ENCODE data around the gene ISG20.

The ISG20 gene

DNA sequence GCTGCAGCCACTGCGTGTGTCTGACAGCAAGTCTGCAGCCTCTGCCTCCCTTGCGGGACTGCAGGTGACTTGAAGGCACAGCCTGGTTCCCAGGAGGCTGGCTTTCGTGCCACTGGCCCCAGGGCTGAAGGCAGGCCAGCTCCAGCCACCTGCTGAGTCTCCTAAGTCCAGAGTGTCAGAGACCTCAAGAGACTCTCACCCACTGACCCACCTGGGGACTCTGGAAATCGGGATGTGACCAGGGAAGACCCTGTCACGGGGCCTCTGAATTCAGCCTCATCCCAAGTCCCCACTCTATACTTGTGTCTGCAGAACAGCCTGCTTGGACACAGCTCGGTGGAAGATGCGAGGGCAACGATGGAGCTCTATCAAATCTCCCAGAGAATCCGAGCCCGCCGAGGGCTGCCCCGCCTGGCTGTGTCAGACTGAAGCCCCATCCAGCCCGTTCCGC lies 16.3 kb downstream of the ISG20 start:
- H3K4me3 ChIP-seq (ENCODE audit: low read depth, low read length) = no peak overlapping the region
- TF ChIP-seq, protein P1, sequence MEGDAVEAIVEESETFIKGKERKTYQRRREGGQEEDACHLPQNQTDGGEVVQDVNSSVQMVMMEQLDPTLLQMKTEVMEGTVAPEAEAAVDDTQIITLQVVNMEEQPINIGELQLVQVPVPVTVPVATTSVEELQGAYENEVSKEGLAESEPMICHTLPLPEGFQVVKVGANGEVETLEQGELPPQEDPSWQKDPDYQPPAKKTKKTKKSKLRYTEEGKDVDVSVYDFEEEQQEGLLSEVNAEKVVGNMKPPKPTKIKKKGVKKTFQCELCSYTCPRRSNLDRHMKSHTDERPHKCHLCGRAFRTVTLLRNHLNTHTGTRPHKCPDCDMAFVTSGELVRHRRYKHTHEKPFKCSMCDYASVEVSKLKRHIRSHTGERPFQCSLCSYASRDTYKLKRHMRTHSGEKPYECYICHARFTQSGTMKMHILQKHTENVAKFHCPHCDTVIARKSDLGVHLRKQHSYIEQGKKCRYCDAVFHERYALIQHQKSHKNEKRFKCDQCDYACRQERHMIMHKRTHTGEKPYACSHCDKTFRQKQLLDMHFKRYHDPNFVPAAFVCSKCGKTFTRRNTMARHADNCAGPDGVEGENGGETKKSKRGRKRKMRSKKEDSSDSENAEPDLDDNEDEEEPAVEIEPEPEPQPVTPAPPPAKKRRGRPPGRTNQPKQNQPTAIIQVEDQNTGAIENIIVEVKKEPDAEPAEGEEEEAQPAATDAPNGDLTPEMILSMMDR (IDR thresholded peaks at IDR 0.05; ENCODE audit: low read depth, low read length) = no peak

DNA sequence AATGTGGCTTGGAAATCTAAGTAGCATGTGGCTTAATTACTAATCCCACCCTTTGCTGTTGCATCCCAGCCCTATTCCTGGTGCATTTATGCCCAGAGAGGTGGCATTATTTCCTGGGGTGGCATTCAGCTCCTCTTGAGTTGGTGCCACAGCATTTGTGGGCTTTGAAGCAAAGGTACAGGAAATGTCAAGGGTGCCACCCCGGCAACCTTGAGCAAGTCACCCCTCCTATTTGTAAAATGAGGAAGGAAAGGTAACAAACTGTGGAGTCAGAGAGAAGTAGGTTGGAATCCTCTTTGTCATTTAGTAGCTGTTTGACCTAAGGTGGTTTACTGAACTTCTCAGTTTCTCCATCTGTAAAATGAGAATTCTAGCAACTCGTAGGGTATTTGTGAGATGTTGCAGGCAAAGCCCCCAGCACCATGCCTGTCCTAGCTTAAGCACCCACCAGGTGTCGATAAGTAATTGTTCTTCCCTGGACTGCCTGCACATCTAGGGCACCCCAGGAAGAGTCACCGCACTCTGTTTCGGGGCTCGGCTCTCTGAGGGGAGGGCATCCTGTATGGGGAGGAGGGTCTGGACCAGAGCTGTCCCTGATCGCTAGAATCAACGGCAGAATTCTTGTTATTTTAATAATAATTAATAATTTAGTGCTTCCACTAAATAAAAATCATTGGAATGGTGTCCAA lies 17.1 kb downstream of the ISG20 start:
- TF ChIP-seq, protein P1 (IDR thresholded peaks at IDR 0.05; ENCODE audit: low read depth, low read length) = no peak
- no peak overlapping the region for H3K4me3 ChIP-seq (ENCODE audit: low read depth, low read length)

DNA sequence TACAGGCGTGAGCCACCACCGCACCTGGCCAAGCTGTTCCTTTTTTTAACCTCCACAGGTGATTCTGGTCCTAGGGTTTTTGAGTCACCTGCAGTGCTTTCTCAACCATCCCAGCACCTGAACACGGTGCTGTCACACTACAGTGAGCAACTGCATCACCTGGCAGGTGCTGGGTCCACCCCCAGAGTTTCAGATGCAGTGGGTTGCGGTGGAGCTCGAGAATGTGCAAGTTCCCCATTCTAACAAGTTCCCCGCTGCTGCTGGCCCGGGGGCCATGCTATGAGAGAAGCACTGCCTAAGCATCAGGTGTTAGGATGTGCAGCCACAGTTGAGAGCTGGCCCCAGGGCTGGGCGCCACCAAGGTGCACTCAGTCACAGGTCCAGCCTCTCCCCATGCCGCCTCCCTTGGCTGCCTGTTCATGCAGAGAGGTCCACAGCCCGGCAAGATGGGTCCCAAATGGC lies 18.0 kb downstream of the ISG20 start:
- H3K4me3 ChIP-seq (ENCODE audit: low read depth, low read length) = no peak overlapping the region
- TF ChIP-seq, protein P1 (IDR thresholded peaks at IDR 0.05; ENCODE audit: low read depth, low read length) = no peak

DNA sequence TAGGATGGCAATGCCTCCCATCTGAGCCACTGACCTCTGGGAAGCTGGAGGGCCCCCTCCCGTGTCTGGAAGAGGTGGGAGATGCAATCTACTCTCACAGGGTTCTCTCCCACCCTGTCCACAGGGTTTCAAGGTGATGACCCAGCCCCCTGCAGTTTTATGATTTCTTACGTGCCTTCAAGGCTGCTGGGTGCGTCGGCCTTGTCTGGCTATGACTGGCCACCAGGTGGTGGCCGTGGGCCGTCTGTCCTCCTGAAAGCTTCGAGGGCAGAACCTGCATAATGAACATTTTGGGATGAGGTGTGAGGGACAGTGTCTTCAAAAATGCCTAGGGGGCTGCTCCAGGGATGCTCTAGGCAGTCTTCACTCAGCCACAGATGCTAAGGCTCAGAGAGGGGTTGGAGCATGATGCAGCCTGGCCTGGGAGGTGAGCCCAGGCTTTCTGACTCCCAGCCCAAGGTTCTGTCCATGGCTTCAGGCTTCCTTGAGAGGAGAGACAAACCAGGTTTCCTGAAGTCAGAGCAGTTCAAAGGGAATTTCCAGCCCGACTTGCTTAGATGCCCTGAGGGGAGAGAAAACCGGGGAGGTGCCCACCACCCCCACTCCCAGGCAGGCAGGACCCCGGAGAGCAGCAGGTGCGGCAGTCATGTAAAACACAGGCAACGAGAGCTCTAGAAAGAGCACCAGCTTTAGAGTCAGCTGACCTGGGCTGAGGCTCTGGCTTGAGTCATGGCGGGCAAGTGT lies 18.7 kb downstream of the ISG20 start:
- TF ChIP-seq, protein P1 (IDR thresholded peaks at IDR 0.05; ENCODE audit: low read depth, low read length) = peak; percentile 85
- no peak overlapping the region for H3K4me3 ChIP-seq (ENCODE audit: low read depth, low read length)

DNA sequence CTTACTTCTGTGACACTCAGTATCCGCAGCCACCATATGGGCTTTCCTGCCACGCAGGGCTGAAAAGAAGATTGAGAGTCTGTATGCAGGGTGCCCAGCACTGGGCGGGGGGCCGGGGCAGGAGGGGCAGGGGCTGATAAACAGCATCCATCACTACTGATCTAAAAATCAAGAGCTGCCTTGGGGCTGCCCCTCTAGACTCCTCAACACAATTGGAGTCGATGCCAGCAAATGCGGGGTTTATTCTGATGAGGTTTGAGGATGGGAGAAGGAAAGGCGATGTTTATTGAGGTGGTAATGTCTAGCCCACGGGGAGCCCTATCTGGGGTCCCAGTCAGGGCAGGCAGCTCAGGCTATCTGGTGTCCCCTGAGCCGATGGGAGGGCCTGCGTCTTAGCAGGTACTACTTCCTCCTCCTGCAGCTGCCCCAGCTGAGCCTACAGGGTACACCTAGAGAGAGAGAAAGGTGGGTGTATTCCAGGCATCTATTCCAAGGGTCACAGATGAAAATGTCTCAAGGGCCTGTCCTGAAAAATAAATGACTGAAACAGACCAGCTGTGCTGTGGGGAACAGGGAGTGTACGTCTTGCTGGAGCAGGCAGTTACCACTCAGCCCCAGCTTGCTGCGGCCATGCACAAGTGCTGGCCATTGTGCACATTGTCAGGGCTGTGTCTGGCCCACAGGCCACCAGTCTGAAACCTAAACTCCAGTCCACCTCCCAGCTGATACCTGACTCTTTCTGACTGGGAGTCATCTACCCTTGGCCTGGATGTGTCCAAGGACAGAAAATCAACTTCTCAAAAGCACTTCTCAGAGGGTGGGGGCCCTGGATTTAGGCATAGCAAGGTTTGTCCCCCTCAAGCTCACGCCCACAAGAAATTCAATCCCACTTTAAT lies 19.5 kb downstream of the ISG20 start:
- TF ChIP-seq, protein P1 (IDR thresholded peaks at IDR 0.05; ENCODE audit: low read depth, low read length) = no peak
- H3K4me3 ChIP-seq (ENCODE audit: low read depth, low read length) = no peak overlapping the region

DNA sequence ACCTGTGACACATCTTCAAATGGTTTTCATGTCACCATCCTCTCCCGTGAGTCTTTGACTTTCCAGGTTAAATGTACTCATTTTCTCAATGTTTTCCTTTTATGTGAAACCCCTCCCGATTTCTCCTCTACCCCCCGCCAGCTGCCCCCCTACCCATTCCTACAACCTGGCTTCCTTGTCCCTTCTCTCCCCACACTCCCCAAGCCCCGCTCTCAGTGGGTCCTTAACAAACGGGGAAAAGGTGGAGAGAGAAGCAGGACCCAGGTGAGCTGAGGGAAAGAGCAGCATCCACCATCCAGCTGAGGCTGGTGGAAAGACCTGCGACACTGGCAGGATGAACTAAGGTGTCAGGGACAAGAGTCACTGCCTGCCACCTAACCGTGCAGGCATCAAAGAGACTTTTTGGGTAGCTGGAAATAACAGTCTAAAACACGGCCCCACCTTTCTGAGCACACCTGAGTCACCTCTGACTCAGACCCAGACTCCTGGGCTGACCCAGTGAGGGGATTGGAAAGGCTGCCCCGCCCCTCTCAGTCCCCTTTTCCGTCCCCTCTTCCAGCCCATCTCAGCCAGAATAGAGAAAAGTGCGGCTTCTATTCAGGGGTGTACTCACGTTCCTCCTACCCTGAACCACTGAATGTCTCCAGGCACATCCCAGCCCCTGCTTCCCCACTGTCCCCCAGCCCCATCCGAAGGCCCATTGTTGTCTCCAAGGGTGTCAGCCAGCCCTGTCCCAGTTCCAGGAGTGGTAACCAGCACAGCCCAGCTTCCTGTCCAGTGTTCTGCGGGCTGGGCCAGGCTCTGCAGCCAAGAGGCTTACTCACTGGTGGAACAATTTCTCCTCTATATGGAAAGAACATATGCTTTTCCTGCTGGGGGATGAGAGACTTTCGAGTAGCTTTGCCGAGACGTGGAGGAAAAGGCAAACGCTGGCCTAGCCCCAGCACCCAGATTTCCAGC lies 20.4 kb downstream of the ISG20 start:
- no peak overlapping the region for H3K4me3 ChIP-seq (ENCODE audit: low read depth, low read length)
- TF ChIP-seq, protein P1 (IDR thresholded peaks at IDR 0.05; ENCODE audit: low read depth, low read length) = no peak

Measured in WI38 (cell line).